Panc1 (cell line): ENCODE results near the gene OR8B12.

Experiments used
- POLR2AphosphoS5 ChIP-seq: IDR thresholded peaks from 2 replicates; pipeline ENCODE4 v1.6.1; 2012; ENCODE audit warnings: mild to moderate bottlenecking, low read depth, low read length, moderate library complexity
- SIN3A ChIP-seq: IDR thresholded peaks from 2 replicates; pipeline ENCODE4 v1.6.1; 2012; ENCODE audit warnings: low read depth, mild to moderate bottlenecking, low read length, moderate library complexity, borderline replicate concordance; ENCODE audit not compliant: insufficient read depth
- TCF7L2 ChIP-seq: IDR thresholded peaks from 2 replicates; pipeline ENCODE4 v1.6.1; 2011; ENCODE audit warnings: mild to moderate bottlenecking, low read depth, low read length, inconsistent platforms
- TF ChIP-seq, protein P1 (sequence below): fragments of 450-650 bp; IDR thresholded peaks from 2 replicates; pipeline ENCODE4 v1.5.1; 2017; ENCODE audit warnings: mild to moderate bottlenecking
- TF ChIP-seq, protein P2 (sequence below), 2 experiments: IDR thresholded peaks; 2 replicates each; pipeline ENCODE4 v1.6.1; 2011 to 2012; ENCODE audit warnings: low read depth in 2 of 2, control low read depth in 1 of 2, low read length in 1 of 2, mild to moderate bottlenecking in 1 of 2, moderate library complexity in 1 of 2; ENCODE audit not compliant: insufficient read depth in 1 of 2

DNA sequence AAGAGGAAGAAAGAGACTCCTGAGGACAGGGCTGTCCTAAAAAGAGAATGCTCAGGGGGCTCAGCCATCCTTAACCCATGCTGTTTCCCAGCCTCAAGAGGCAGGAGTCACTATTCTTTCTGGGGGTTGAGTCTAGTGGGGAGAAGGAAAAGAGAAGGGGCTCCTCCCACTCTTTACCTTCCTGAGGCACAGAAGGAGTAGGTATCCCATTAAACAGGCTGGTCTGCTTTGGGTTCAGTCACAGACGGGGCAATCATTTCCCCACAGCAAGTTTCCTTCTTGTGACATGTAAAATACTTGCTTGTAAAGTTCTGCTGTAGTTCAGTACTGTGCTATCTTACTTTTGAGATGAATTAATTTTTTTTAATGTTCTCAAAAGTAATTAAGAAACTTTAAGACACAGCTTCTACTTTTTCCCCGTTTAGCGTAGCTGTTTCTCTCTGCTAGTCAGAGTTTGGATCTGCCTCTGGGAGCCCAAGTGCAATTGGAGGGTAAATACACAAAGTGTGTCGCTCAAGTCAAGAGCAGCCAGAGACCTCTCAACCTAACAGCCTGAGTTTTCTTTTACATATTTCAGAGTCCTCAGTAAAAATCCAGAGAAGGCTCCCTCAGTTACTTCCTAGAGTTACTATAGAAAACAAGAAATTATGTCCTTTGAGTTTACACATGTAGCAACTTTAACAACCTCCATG, 41.4 kb upstream of the OR8B12 start:
- TF ChIP-seq, protein P1, sequence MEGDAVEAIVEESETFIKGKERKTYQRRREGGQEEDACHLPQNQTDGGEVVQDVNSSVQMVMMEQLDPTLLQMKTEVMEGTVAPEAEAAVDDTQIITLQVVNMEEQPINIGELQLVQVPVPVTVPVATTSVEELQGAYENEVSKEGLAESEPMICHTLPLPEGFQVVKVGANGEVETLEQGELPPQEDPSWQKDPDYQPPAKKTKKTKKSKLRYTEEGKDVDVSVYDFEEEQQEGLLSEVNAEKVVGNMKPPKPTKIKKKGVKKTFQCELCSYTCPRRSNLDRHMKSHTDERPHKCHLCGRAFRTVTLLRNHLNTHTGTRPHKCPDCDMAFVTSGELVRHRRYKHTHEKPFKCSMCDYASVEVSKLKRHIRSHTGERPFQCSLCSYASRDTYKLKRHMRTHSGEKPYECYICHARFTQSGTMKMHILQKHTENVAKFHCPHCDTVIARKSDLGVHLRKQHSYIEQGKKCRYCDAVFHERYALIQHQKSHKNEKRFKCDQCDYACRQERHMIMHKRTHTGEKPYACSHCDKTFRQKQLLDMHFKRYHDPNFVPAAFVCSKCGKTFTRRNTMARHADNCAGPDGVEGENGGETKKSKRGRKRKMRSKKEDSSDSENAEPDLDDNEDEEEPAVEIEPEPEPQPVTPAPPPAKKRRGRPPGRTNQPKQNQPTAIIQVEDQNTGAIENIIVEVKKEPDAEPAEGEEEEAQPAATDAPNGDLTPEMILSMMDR = no peak
- TF ChIP-seq POLR2AphosphoS5 (no peak), SIN3A (no peak), TCF7L2 (no peak)
- TF ChIP-seq, protein P2, sequence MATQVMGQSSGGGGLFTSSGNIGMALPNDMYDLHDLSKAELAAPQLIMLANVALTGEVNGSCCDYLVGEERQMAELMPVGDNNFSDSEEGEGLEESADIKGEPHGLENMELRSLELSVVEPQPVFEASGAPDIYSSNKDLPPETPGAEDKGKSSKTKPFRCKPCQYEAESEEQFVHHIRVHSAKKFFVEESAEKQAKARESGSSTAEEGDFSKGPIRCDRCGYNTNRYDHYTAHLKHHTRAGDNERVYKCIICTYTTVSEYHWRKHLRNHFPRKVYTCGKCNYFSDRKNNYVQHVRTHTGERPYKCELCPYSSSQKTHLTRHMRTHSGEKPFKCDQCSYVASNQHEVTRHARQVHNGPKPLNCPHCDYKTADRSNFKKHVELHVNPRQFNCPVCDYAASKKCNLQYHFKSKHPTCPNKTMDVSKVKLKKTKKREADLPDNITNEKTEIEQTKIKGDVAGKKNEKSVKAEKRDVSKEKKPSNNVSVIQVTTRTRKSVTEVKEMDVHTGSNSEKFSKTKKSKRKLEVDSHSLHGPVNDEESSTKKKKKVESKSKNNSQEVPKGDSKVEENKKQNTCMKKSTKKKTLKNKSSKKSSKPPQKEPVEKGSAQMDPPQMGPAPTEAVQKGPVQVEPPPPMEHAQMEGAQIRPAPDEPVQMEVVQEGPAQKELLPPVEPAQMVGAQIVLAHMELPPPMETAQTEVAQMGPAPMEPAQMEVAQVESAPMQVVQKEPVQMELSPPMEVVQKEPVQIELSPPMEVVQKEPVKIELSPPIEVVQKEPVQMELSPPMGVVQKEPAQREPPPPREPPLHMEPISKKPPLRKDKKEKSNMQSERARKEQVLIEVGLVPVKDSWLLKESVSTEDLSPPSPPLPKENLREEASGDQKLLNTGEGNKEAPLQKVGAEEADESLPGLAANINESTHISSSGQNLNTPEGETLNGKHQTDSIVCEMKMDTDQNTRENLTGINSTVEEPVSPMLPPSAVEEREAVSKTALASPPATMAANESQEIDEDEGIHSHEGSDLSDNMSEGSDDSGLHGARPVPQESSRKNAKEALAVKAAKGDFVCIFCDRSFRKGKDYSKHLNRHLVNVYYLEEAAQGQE (IDR thresholded peaks at IDR 0.05; ENCODE audit: insufficient read depth in 1 of 2, low read depth in 2 of 2, low read length in 1 of 2) = no peak
